A172 (cell line): ENCODE measurements around the gene KLHL3. TPM values are rescaled to one million over a fixed set of nuclear protein-coding genes. Genes with fewer than 3 reads are reported as not detected.

Experiments
- DNase-seq: peaks from one replicate; pipeline ENCODE4 v3.0.0-alpha.2; 2015; ENCODE audit warnings: low spot score
- total RNA-seq: library from RNA; depleted of rRNA; stranded (reverse); fragments of >200 nt; shearing (Covaris generic); gene quantifications from 2 replicates; pipeline ENCODE4 v1.2.3, GENCODE V29; 2014

Gene KLHL3
- total RNA-seq, 1 experiment from 2014 or later: 0.43 TPM

DNA sequence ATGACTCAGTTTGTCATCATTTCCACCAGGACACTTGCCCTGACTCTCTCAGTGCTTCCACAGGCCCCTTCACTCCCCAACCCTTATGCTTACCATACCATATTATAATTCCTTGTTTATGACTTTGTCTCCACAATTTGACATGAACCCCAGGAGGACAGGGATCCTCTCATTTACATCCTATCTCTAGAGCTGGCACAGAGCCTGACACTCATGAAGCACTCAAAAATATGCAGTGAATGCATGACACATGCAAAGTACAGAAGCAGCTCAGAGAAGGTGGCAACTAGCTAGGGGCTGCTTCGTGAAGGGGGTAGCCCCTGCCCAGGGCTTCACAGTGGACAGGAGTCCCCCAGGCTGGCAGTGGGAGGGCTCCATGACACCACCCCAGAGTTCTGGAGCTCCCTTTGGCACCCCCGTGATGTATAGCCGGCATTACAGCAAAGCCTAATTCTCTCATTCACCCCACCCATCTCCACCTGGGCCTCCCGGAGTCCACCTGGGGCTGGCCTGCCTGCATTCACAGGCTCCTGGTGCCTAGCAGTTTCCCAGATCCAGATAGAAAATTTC, 124.8 kb downstream of the KLHL3 start:
- no peak for DNase-seq

DNA sequence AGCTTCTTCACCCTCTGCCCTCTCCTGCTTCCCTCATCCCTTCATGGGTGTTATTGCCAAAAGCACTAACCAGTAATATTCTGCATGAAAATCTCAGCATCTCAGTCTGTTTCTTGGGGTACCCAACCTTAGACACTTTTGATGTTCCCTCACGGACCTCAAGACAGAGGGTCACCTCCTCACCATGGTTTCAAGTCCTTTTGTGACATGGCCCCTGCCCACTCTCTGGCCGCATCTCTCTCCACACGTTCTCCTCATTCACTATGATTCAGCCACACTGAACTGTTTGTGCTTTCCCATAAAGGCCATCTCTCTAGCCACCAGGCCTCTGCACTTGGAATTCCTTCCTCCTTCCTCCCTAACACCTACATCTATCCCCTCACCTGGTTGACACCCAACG, 125.3 kb downstream of the KLHL3 start:
- no peak for DNase-seq

DNA sequence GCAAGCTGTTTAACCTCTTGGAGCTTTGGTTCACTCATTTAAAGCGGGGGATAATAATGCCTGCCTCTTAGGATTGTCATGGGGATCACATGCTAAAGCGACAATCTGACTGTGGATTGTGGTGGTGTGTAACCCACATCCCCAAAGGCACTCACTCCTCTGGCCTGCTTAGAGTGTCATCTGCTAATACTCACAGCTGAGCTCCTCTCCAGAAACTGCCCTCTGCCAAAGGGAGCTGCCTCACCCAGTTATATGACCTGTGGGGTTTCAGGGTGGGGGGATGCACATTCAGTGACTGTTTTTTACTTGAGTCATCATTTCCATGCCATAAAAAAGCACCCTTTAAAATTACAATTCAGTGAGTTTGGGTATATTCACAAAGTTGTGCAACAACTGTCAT, 126.8 kb downstream of the KLHL3 start:
- DNase-seq: peak; percentile 34

- no peak for DNase-seq
Observed at GRCh38 chr5:137607771-137608170, 128.1 kb downstream of the KLHL3 start.

DNA sequence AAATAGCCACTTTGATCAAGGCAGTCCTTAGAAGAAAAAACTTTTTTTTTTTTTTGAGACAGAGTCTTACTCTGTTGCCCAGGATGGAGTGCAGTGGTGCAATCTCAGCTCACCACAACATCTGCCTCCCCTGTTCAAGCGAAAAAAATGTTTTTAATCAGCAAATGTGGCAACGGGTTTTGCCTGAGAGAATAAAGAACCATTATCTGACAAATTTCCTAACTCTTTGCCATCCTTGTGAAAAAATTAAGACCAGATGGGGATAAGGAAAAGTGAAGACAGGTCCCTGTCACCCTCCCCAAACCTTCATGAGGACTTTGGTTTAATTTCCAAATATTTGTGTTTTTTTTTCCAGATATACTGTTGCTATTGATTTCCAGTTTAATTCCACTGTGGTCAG, 129.5 kb downstream of the KLHL3 start:
- no peak for DNase-seq

DNA sequence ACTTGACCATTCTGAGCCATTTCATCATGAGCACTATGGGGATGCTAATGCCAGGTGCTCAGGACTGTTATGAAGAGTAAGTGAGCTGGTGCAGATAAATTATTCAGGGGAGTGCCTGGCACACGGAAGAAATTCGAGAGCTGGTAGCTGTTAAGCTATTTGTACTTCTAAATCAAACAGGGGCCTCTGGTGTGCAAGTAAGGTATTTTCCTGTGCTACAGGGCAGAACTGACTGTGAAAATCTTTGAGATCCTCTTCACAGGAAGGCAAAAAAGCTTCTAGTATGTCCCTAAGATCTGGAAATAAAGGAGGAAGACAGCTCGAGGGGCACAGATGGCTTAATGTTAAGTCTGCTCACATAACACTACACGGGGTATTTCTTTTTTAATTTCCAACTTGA, 130.5 kb downstream of the KLHL3 start:
- DNase-seq: no peak

- DNase-seq: no peak
Observed at GRCh38 chr5:137604348-137605095, 131.4 kb downstream of the KLHL3 start.

DNA sequence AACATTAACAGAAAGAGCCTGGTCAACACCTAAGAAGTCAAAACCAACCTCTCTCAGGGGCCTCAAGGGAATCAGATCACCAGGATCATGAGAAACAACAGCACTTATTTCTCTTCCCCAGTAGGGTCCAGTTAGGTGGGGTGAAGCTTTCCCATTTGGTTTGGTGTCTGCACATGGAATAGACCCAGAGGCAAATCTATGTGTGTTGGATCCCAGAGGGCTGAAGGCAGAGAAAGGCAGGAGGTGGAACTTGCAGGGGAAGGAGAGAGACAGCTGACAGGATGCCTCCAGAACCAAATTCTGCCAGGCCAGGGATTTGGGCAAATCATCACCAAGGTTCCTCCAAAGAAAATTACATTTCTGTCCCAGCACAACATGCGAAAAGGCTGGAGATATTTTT, 132.0 kb downstream of the KLHL3 start:
- no peak for DNase-seq

DNA sequence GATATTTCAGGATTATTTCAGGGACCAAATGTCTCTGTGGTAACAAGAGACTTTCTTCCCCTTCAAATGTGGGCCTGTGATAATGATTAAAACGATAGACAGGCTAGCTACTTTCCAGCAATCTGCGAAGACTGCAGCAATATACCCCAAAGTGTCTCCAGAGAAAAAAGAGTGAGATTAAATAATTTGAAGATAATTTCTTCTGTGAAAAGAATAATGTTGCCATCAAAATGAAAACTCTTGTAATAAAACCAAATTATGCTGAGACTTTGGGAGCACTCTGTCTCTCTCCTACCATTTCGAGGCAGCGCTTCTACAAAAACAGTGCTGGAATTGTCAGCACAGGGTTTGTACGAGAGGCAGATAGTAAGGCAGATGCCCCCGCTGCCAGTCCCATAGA, 132.5 kb downstream of the KLHL3 start:
- no peak for DNase-seq

- DNase-seq: no peak
Observed at GRCh38 chr5:137602721-137603273, 133.1 kb downstream of the KLHL3 start.

- no peak for DNase-seq
Observed at GRCh38 chr5:137600721-137601360, 135.0 kb downstream of the KLHL3 start.

DNA sequence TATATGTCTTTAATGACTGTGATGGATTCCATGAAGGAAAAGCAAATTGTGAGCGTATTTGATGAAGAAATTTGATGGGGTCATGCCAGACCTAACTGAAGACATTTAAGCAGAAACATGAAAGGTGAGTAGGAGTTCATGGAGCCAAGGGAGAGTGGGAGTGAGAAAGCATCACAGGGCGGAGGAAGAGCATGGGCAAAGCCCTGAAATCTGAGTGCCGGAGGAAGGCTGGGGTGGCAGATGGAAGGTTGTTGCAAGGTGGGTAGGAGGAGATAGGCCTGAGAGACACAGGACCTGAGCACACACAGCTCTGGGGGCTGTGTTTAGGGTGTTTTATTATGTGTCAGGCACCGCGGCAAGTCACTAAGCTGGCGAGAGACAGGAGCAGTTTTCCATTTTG, 136.4 kb downstream of the KLHL3 start:
- no peak for DNase-seq

GRCh38 chr5:137598399-137598798, 137.5 kb downstream of the KLHL3 start:
- no peak for DNase-seq

GRCh38 chr5:137596941-137597340, 138.9 kb downstream of the KLHL3 start:
- DNase-seq: no peak

GRCh38 chr5:137595396-137596079, 140.4 kb downstream of the KLHL3 start:
- no peak for DNase-seq

DNA sequence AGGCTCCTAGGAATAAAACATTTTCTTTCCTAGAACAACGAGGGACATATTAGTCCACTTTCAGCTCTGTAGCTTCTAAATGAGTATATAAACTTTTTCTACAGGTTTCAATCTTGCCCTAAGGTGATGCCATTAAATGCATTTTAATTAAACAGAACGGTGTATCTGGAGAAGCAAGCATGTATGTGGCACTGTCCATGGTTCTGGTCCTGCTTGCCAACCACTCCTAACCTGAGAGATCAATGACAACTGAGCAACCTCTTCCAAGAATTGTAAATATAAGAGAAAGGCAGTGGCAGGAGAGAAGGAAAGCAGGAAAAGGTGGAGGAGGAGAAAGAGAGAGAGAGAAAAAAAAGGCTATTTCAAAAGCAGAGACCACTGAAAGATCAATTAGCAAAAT, 141.2 kb downstream of the KLHL3 start:
- DNase-seq: no peak

GRCh38 chr5:137592317-137592716, 143.6 kb downstream of the KLHL3 start:
- no peak for DNase-seq

- DNase-seq: no peak
Observed at GRCh38 chr5:137589185-137589584, 146.7 kb downstream of the KLHL3 start.

- no peak for DNase-seq
Observed at GRCh38 chr5:137587919-137588318, 148.0 kb downstream of the KLHL3 start.

DNA sequence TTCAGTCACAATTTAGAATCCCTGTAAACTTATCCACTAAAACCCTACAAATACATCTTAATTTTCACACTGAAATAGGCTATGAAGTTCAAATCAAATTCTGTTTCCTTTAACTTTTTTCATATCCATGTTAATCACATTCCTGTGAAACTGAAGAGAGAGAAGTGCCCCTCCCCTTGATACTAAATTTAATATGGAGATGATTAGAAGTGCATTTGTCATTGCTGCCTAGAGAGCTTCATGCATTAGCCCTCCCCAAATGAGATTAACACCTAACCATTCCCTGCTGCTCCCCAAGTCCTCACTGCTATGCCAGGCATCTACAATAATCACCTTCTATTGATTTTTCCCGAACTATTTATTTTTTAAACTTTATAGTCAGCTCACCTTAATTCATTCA, 151.6 kb downstream of the KLHL3 start:
- no peak for DNase-seq

GRCh38 chr5:137583129-137583528, 152.8 kb downstream of the KLHL3 start:
- no peak for DNase-seq

DNA sequence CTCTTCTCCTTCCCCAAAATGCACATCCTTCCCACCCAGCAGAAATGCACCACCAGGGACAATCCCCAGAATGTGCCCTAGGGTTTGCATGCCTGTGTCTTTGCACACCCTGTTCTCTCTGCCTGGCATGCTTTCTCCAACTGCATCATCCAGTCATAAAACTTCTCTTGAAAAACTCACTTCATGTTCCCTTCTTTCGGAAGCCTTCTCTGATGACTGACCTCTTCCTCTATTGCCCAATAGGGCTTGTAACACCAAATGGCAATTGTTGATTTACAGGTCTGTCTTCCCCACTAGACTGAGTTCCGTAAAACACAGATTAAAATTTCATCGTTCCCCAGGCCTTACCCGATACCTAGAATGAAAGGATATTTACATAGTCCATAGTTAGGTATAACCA, 153.7 kb downstream of the KLHL3 start:
- DNase-seq: no peak
